Endothelial cell of umbilical vein (primary cell): ENCODE data around the gene APP. TPM values are rescaled to one million over a fixed set of nuclear protein-coding genes. Genes with fewer than 3 reads are reported as not detected.

Source experiments
- BruUV-seq: library from RNA; stranded (reverse); fragments of 400-500 nt; replicated peaks from 2 replicates; lab custom pipeline; 2021; lab: Mats Ljungman, UMichigan
- CTCF ChIA-PET: fragments of 300-600, 350-600 bp; sonication (Branson Sonifier 250); formaldehyde crosslinking; loops from one replicate; lab custom pipeline; 2021; ENCODE audit warnings: antibody characterized with exemption, inconsistent platforms; lab: Charles Lee
- POLR2A ChIA-PET: fragments of 300-600, 350-600 bp; sonication (Branson Sonifier 250); formaldehyde crosslinking; loops from one replicate; lab custom pipeline; 2021; ENCODE audit warnings: antibody characterized with exemption, inconsistent platforms; lab: Charles Lee
- DNase-seq: peaks from one replicate; pipeline ENCODE4 v3.0.0-alpha.2; 2011; ENCODE audit warnings: low read depth, low spot score
- FAIRE-seq: peaks from 2 replicates; lab custom pipeline; 2011; peaks lifted over from hg19 to GRCh38; lab: Jason Lieb, UNC
- H2AFZ ChIP-seq: 2 replicates; pipeline ENCODE4 v1.6.0; 2012; ENCODE audit warnings: low read depth, low read length, control low read depth, inconsistent platforms
- H3K27ac ChIP-seq: 2 replicates; pipeline ENCODE4 v1.5.1; 2011; ENCODE audit warnings: low read depth, mild to moderate bottlenecking, control low read depth, low read length, moderate library complexity; ENCODE audit not compliant: insufficient read depth
- H3K27me3 ChIP-seq, 2 experiments: 2 replicates each; pipeline versions ENCODE4 v1.6.0 to v1.6.1; 2011; ENCODE audit warnings: low read length in 2 of 2, mixed read lengths in 1 of 2; ENCODE audit not compliant: control insufficient read depth in 2 of 2, insufficient read depth in 2 of 2
- H3K36me3 ChIP-seq, 2 experiments: 2 replicates in 1 of 2; 3 replicates in 1 of 2; pipeline ENCODE4 v1.5.1; 2011; ENCODE audit warnings: low read length in 2 of 2, mild to moderate bottlenecking in 1 of 2, moderate library complexity in 1 of 2; ENCODE audit not compliant: control insufficient read depth in 2 of 2, insufficient read depth in 2 of 2; ENCODE audit errors: extremely low read depth in 1 of 2
- H3K4me1 ChIP-seq: 3 replicates; pipeline ENCODE4 v1.5.1; 2011; ENCODE audit warnings: mild to moderate bottlenecking, low read length; ENCODE audit not compliant: control insufficient read depth, insufficient read depth; ENCODE audit errors: extremely low read depth
- H3K4me2 ChIP-seq: 2 replicates; pipeline ENCODE4 v1.6.1; 2011; ENCODE audit warnings: low read length, control low read depth, mixed read lengths; ENCODE audit not compliant: insufficient read depth
- H3K4me3 ChIP-seq, 3 experiments: fragments of 200-600 bp in 1 of 3; sonication (generic), shearing (Covaris generic) in 1 of 3; replicated peaks in 1 of 3; 2 replicates each; pipeline ENCODE4 v1.5.1; 2011 to 2016; ENCODE audit warnings: control low read depth in 3 of 3, low read length in 3 of 3, mild to moderate bottlenecking in 2 of 3, inconsistent platforms in 1 of 3, low read depth in 1 of 3, moderate library complexity in 1 of 3; ENCODE audit not compliant: insufficient read depth in 1 of 3
- H3K79me2 ChIP-seq: 2 replicates; pipeline ENCODE4 v1.6.0; 2012; ENCODE audit warnings: low read length, inconsistent platforms; ENCODE audit not compliant: control insufficient read depth, insufficient read depth
- H3K9ac ChIP-seq: replicated peaks from 2 replicates; pipeline ENCODE3; 2011; ENCODE audit warnings: low read length, control low read depth; ENCODE audit not compliant: insufficient read depth; ENCODE audit errors: extremely low read depth
- H3K9me1 ChIP-seq: replicated peaks from 3 replicates; pipeline ENCODE4 v1.6.0; 2011; ENCODE audit warnings: mild to moderate bottlenecking, low read length; ENCODE audit not compliant: control insufficient read depth, insufficient read depth; ENCODE audit errors: extremely low read depth
- H3K9me3 ChIP-seq: replicated peaks from 2 replicates; pipeline ENCODE4 v1.5.1; 2012; ENCODE audit warnings: low read length, inconsistent platforms; ENCODE audit not compliant: control insufficient read depth, insufficient read depth
- H4K20me1 ChIP-seq: replicated peaks from 2 replicates; pipeline ENCODE3; 2011; ENCODE audit warnings: mild to moderate bottlenecking, low read length; ENCODE audit not compliant: control insufficient read depth, insufficient read depth; ENCODE audit errors: extremely low read depth
- CTCF ChIP-seq, 2 donors: IDR thresholded peaks; 1 replicate in 1 of 2; 2 replicates in 1 of 2; pipeline ENCODE4 v1.5.1; 2011; ENCODE audit warnings: low read length in 2 of 2, mild to moderate bottlenecking in 2 of 2, moderate library complexity in 2 of 2, control low read depth in 1 of 2, inconsistent platforms in 1 of 2, low read depth in 1 of 2; ENCODE audit not compliant: insufficient read depth in 1 of 2; ENCODE audit errors: extremely low read depth in 1 of 2
- EZH2 ChIP-seq: IDR thresholded peaks from 2 replicates; pipeline ENCODE4 v1.6.1; 2012; ENCODE audit warnings: borderline replicate concordance, low read depth, mild to moderate bottlenecking, moderate library complexity, low read length, inconsistent platforms; ENCODE audit not compliant: severe bottlenecking
- FOS ChIP-seq: IDR thresholded peaks from 2 replicates; pipeline ENCODE4 v1.6.1; 2011; ENCODE audit warnings: mild to moderate bottlenecking, low read length, moderate library complexity, borderline replicate concordance; ENCODE audit not compliant: insufficient read depth
- GATA2 ChIP-seq: IDR thresholded peaks from 2 replicates; pipeline ENCODE4 v1.7.0; 2011; ENCODE audit warnings: low read depth, mild to moderate bottlenecking, moderate library complexity, mixed read lengths, low read length; ENCODE audit not compliant: insufficient read length, insufficient read depth
- JUN ChIP-seq: IDR thresholded peaks from 2 replicates; pipeline ENCODE4 v1.6.1; 2011; ENCODE audit warnings: borderline replicate concordance, low read depth; ENCODE audit not compliant: insufficient read length, insufficient read depth
- MYC ChIP-seq: IDR thresholded peaks from one replicate; pipeline ENCODE4 v1.6.1; 2011; ENCODE audit warnings: mild to moderate bottlenecking, low read depth, low read length
- POLR2A ChIP-seq: IDR thresholded peaks from 2 replicates; pipeline ENCODE4 v1.6.1; 2012; ENCODE audit warnings: low read depth, mild to moderate bottlenecking, control low read depth, low read length
- POLR2AphosphoS5 ChIP-seq: IDR thresholded peaks from 2 replicates; pipeline ENCODE4 v1.6.1; 2012; ENCODE audit warnings: low read depth, mild to moderate bottlenecking, control low read depth, low read length, moderate library complexity; ENCODE audit not compliant: insufficient read depth
- dilution Hi-C: fragments of 300-500 bp; cut with MboI; formaldehyde crosslinking; loops from one replicate; pipeline ENCODE4 v1.15.0; 2019; ENCODE audit warnings: low sequenced_read_pairs; ENCODE audit not compliant: extremely low pct_ligation_motif_present
- intact Hi-C: fragments of 100-400 bp; cut with micrococcal nuclease; formaldehyde crosslinking; loops from one replicate; pipeline ENCODE4 v1.10.0; 2022
- polyA plus RNA-seq, 4 experiments: library from polyadenylated mRNA; depleted of rRNA in 3 of 4; stranded (reverse) in 3 of 4; unstranded in 1 of 4; fragments of >200 nt; gene quantifications; 2 replicates each; pipeline versions ENCODE4 v1.2.1 to v1.2.3, GENCODE V29; 2011 to 2012; ENCODE audit warnings: missing spikeins in 1 of 4
- total RNA-seq: library from RNA; stranded (reverse); gene quantifications from 2 replicates; pipeline ENCODE4 v1.2.3, GENCODE V29; 2021
- TF ChIP-seq, protein P1 (sequence below): IDR thresholded peaks from 2 replicates; pipeline ENCODE4 v1.6.1; 2011; ENCODE audit not compliant: insufficient read depth, insufficient read length

Gene APP
- total and polyA plus RNA-seq, 2 donors (not counting 3 experiments of a cell fraction or from before 2014, with no cell fraction given), result 914 to 928 TPM

- dilution Hi-C loops (no loop called here), intact Hi-C loops (no loop called here)
- Histone ChIP-seq H3K79me2 (peaks cover 68% of the 10 kb centered on the region), H2AFZ (no peak overlapping the region), H3K9me1 (no peaks in the 10 kb centered on the region), H3K36me3 (peaks cover 7 to 9% of the 10 kb centered on the region in 2 experiments), H3K9ac (no peak overlapping the region), H3K4me2 (no peak overlapping the region), H3K4me3 (no peak overlapping the region), H3K27me3 (no peaks in the 10 kb centered on the region), H3K9me3 (no peaks in the 10 kb centered on the region), H4K20me1 (peaks cover 4% of the 10 kb centered on the region), H3K4me1 (no peaks in the 10 kb centered on the region), H3K27ac (no peak overlapping the region)
- TF ChIP-seq MYC (no peak), POLR2A (no peak), FOS (no peak), JUN (no peak), POLR2AphosphoS5 (no peak), GATA2 (no peak), EZH2 (no peak), CTCF (IDR thresholded peaks at IDR 0.05; ENCODE audit: extremely low read depth in 1 of 2, insufficient read depth in 1 of 2, low read depth in 1 of 2, low read length in 2 of 2) (no peak)
- TF ChIP-seq, protein P1, sequence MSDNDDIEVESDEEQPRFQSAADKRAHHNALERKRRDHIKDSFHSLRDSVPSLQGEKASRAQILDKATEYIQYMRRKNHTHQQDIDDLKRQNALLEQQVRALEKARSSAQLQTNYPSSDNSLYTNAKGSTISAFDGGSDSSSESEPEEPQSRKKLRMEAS, result no peak
- ChIA-PET CTCF (interaction anchor here (1.2 kb wide), 1 partner anchor 148 kb away, joined by 3 read pairs; no protein-coding TSS in a partner anchor), POLR2A (no interaction called here)
- BruUV-seq, result no TSS peak
- FAIRE-seq, result no peak
- DNase-seq, result no peak
Observed at GRCh38 chr21:26020510-26020909, 150.1 kb downstream of the APP start.
